Hematopoietic multipotent progenitor cell treated with erythropoietin and hydrocortisone succinate and interleukin-3 and kit ligand, for 15 days (in vitro differentiated cells): Measurements from ENCODE around the gene RAB4A.
A peak's percentile ranks its signal among the peaks of the same experiment; 100 is the strongest.
"Not testable (repeated sequence)": the region's sequence is repeated elsewhere in the genome, so short reads cannot be mapped to it uniquely, and the experiment has no call there.

Source experiments
- DNase-seq: peaks from one replicate; pipeline ENCODE4 v3.0.0-alpha.2; 2015; ENCODE audit warnings: low spot score

Gene RAB4A

GRCh38 chr1:229298420-229298819 lies 27.5 kb downstream of the RAB4A start:
- no peak for DNase-seq

GRCh38 chr1:229298887-229299503 lies 28.1 kb downstream of the RAB4A start:
- DNase-seq: no peak

- no peak for DNase-seq
These were observed 29.3 kb downstream of the RAB4A start for GRCh38 chr1:229300099-229300757.

GRCh38 chr1:229302740-229303139 lies 31.8 kb downstream of the RAB4A start:
- no peak for DNase-seq

GRCh38 chr1:229303855-229304254 lies 32.9 kb downstream of the RAB4A start:
- peak; percentile 15 for DNase-seq

GRCh38 chr1:229305392-229305791 lies 34.5 kb downstream of the RAB4A start:
- no peak for DNase-seq

- no peak for DNase-seq
These were observed 38.2 kb downstream of the RAB4A start for GRCh38 chr1:229309074-229309473.

- no peak for DNase-seq
These were observed 38.8 kb downstream of the RAB4A start for GRCh38 chr1:229309684-229310083.

- no peak for DNase-seq
These were observed 39.9 kb downstream of the RAB4A start for GRCh38 chr1:229310833-229311232.

GRCh38 chr1:229316166-229316565 lies 45.3 kb downstream of the RAB4A start:
- DNase-seq: no peak

GRCh38 chr1:229318056-229318455 lies 47.1 kb downstream of the RAB4A start:
- no peak for DNase-seq

- DNase-seq: no peak
These were observed 48.6 kb downstream of the RAB4A start for GRCh38 chr1:229319487-229319886.

GRCh38 chr1:229323201-229323600 lies 52.3 kb downstream of the RAB4A start:
- DNase-seq: no peak

GRCh38 chr1:229323885-229324553 lies 53.1 kb downstream of the RAB4A start:
- no peak for DNase-seq

GRCh38 chr1:229325401-229325800 lies 54.5 kb downstream of the RAB4A start:
- DNase-seq: no peak

GRCh38 chr1:229325853-229326487 lies 55.1 kb downstream of the RAB4A start:
- no peak for DNase-seq

GRCh38 chr1:229326601-229327000 lies 55.7 kb downstream of the RAB4A start:
- DNase-seq: no peak

GRCh38 chr1:229327765-229328164 lies 56.9 kb downstream of the RAB4A start:
- DNase-seq: not testable (repeated sequence)

GRCh38 chr1:229328598-229329362 lies 57.9 kb downstream of the RAB4A start:
- no peak for DNase-seq

GRCh38 chr1:229334269-229334668 lies 63.4 kb downstream of the RAB4A start:
- DNase-seq: no peak

GRCh38 chr1:229334716-229335115 lies 63.8 kb downstream of the RAB4A start:
- DNase-seq: no peak

GRCh38 chr1:229336345-229336744 lies 65.4 kb downstream of the RAB4A start:
- no peak for DNase-seq
